A172 (cell line): ENCODE measurements around the gene NOLC1. TPM values are rescaled to one million over a fixed set of nuclear protein-coding genes. Genes with fewer than 3 reads are reported as not detected.

Experiments used
- DNase-seq: peaks from one replicate; pipeline ENCODE4 v3.0.0-alpha.2; 2015; ENCODE audit warnings: low spot score
- total RNA-seq: library from RNA; depleted of rRNA; stranded (reverse); fragments of >200 nt; shearing (Covaris generic); gene quantifications from 2 replicates; pipeline ENCODE4 v1.2.3, GENCODE V29; 2014

The NOLC1 gene
- total RNA-seq, 1 experiment from 2014 or later = 87.7 TPM

- no peak for DNase-seq
These were observed 30.3 kb upstream of the NOLC1 start for GRCh38 chr10:102121739-102122372.

GRCh38 chr10:102122450-102122849 lies 29.7 kb upstream of the NOLC1 start:
- DNase-seq = no peak

- no peak for DNase-seq
These were observed 29.0 kb upstream of the NOLC1 start for GRCh38 chr10:102123223-102123622.

GRCh38 chr10:102131286-102132170 lies 20.7 kb upstream of the NOLC1 start:
- DNase-seq = no peak

- no peak for DNase-seq
These were observed 20.0 kb upstream of the NOLC1 start for GRCh38 chr10:102132193-102132562.

- peak; percentile 99 for DNase-seq
These were observed 19.4 kb upstream of the NOLC1 start, which contains the start of gene PPRC1 for GRCh38 chr10:102132563-102133372. Gene PPRC1 (plus strand): TSS chr10:102133040. CDS start chr10:102133069, 29 bp downstream.

GRCh38 chr10:102133373-102134195 lies 18.6 kb upstream of the NOLC1 start:
- peak; percentile 71 for DNase-seq

GRCh38 chr10:102134416-102134815 lies 17.8 kb upstream of the NOLC1 start:
- no peak for DNase-seq

- no peak for DNase-seq
These were observed 16.1 kb upstream of the NOLC1 start for GRCh38 chr10:102135956-102136526.

- no peak for DNase-seq
These were observed 12.7 kb upstream of the NOLC1 start for GRCh38 chr10:102139281-102140110.

GRCh38 chr10:102140218-102140617 lies 12.0 kb upstream of the NOLC1 start:
- DNase-seq = no peak

GRCh38 chr10:102140913-102141540 lies 11.2 kb upstream of the NOLC1 start:
- no peak for DNase-seq

- no peak for DNase-seq
These were observed 10.5 kb upstream of the NOLC1 start for GRCh38 chr10:102141583-102142107.

- no peak for DNase-seq
These were observed 5.2 kb upstream of the NOLC1 start for GRCh38 chr10:102146971-102147428.

GRCh38 chr10:102147561-102147960 lies 4.6 kb upstream of the NOLC1 start:
- no peak for DNase-seq

GRCh38 chr10:102148275-102148674 lies 3.9 kb upstream of the NOLC1 start:
- no peak for DNase-seq

- DNase-seq = peak; percentile 70
These were observed 1.0 kb upstream of the NOLC1 start for GRCh38 chr10:102150970-102151773.

GRCh38 chr10:102152545-102152890 lies 329 bp downstream of the NOLC1 start:
- DNase-seq = no peak
